ENCODE measurements around the gene ATP11C.
"Not testable (repeated sequence)": the region's sequence is repeated elsewhere in the genome, so short reads cannot be mapped to it uniquely, and the experiment has no call there.

DNA sequence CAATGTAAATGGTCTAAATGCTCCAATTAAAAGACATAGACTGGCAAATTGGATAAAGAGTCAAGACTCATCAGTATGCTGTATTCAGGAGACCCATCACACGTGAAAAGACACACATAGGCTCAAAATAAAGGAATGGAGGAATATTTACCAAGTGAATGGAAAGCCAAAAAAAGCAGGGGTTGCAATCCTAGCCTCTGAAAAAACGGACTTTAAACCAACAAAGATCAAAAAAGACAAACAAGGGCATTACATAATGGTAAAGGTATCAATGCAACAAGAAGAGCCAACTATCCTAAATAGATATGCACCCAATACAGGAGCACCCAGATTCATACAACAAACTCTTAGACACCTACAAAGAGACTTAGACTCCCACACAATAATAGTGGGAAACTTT lies 28.2 kb upstream of the ATP11C start:
- TF ChIP-seq, protein P1, sequence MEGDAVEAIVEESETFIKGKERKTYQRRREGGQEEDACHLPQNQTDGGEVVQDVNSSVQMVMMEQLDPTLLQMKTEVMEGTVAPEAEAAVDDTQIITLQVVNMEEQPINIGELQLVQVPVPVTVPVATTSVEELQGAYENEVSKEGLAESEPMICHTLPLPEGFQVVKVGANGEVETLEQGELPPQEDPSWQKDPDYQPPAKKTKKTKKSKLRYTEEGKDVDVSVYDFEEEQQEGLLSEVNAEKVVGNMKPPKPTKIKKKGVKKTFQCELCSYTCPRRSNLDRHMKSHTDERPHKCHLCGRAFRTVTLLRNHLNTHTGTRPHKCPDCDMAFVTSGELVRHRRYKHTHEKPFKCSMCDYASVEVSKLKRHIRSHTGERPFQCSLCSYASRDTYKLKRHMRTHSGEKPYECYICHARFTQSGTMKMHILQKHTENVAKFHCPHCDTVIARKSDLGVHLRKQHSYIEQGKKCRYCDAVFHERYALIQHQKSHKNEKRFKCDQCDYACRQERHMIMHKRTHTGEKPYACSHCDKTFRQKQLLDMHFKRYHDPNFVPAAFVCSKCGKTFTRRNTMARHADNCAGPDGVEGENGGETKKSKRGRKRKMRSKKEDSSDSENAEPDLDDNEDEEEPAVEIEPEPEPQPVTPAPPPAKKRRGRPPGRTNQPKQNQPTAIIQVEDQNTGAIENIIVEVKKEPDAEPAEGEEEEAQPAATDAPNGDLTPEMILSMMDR (IDR thresholded peaks at IDR 0.05), result not testable (repeated sequence)
- not testable (repeated sequence) for TF ChIP-seq POLR2A (IDR thresholded peaks at IDR 0.05)

All from gastroesophageal sphincter (tissue), 3 donors.